Measurements from ENCODE around the gene RCSD1. TPM values are rescaled to one million over a fixed set of nuclear protein-coding genes. Genes with fewer than 3 reads are reported as not detected.

RCSD1 gene
- total RNA-seq, 1 experiment from 2014 or later, result 0.16 TPM

GRCh38 chr1:167675440-167675839 lies 45.4 kb downstream of the RCSD1 start:
- Mint-ChIP-seq H3K4me1 (ENCODE audit: insufficient read depth, unreplicated experiment) (peaks cover 21% of the 10 kb centered on the region), H3K36me3 (ENCODE audit: insufficient read depth, unreplicated experiment) (peaks cover 6% of the 10 kb centered on the region), H3K9me3 (ENCODE audit: unreplicated experiment) (no peaks in the 10 kb centered on the region), H3K4me3 (ENCODE audit: unreplicated experiment) (no peak overlapping the region), H3K27me3 (ENCODE audit: insufficient read depth, unreplicated experiment) (no peaks in the 10 kb centered on the region), H3K27ac (ENCODE audit: low read depth, unreplicated experiment) (no peak overlapping the region)
- TF ChIP-seq CTCF (IDR thresholded peaks at IDR 0.05; ENCODE audit: unreplicated experiment), result no peak
- no TSS peak for BruUV-seq (replicated peaks)
- intact Hi-C loops (cut with micrococcal nuclease), result no loop called here
- CTCF ChIA-PET, result interaction anchor here (0.6 to 3.9 kb wide), 11 partner anchors 12 to 142 kb away, joined by 3 to 45 read pairs (median 4); no protein-coding TSS in a partner anchor
- no peak for DNase-seq (ENCODE audit: unreplicated experiment)
- POLR2A ChIA-PET, result interaction anchor here (0.9 to 5.7 kb wide), 3 partner anchors 9 to 75 kb away, joined by 3 to 52 read pairs (median 6); no protein-coding TSS in a partner anchor

- peaks cover 6% of the 10 kb centered on the region for H3K36me3 Mint-ChIP-seq (ENCODE audit: insufficient read depth, unreplicated experiment)
- H3K27me3 Mint-ChIP-seq (ENCODE audit: insufficient read depth, unreplicated experiment), result no peaks in the 10 kb centered on the region
- peaks cover 12% of the 10 kb centered on the region for H3K4me1 Mint-ChIP-seq (ENCODE audit: insufficient read depth, unreplicated experiment)
- no peak for TF ChIP-seq CTCF (IDR thresholded peaks at IDR 0.05; ENCODE audit: unreplicated experiment)
- no TSS peak for BruUV-seq (replicated peaks)
- no peak overlapping the region for H3K4me3 Mint-ChIP-seq (ENCODE audit: unreplicated experiment)
- intact Hi-C loops (cut with micrococcal nuclease), result no loop called here
- ChIA-PET CTCF (interaction anchor here (0.5 to 3.9 kb wide), 8 partner anchors 11 to 127 kb away, joined by 3 to 45 read pairs (median 4); no protein-coding TSS in a partner anchor), POLR2A (interaction anchor here (0.8 to 5.7 kb wide), 4 partner anchors 10 to 123 kb away, joined by 3 to 52 read pairs (median 5); partner anchors contain the start of gene CREG1)
- no peak overlapping the region for H3K27ac Mint-ChIP-seq (ENCODE audit: low read depth, unreplicated experiment)
- DNase-seq (ENCODE audit: unreplicated experiment), result no peak
- no peaks in the 10 kb centered on the region for H3K9me3 Mint-ChIP-seq (ENCODE audit: unreplicated experiment)
Observed at GRCh38 chr1:167676205-167676915, 46.3 kb downstream of the RCSD1 start.

GRCh38 chr1:167676916-167677848 lies 47.1 kb downstream of the RCSD1 start:
- Mint-ChIP-seq H3K9me3 (ENCODE audit: unreplicated experiment) (no peaks in the 10 kb centered on the region), H3K36me3 (ENCODE audit: insufficient read depth, unreplicated experiment) (peaks cover 6% of the 10 kb centered on the region), H3K27me3 (ENCODE audit: insufficient read depth, unreplicated experiment) (no peaks in the 10 kb centered on the region), H3K4me1 (ENCODE audit: insufficient read depth, unreplicated experiment) (peaks cover 3% of the 10 kb centered on the region), H3K27ac (ENCODE audit: low read depth, unreplicated experiment) (no peak overlapping the region), H3K4me3 (ENCODE audit: unreplicated experiment) (no peak overlapping the region)
- CTCF ChIA-PET, result interaction anchor here (1.0 to 3.9 kb wide), 5 partner anchors 10 to 136 kb away, joined by 5 to 45 read pairs (median 8); no protein-coding TSS in a partner anchor
- POLR2A ChIA-PET, result interaction anchor here (0.8 to 1.5 kb wide), 2 partner anchors 17 to 123 kb away, joined by 3 to 4 read pairs; partner anchors contain the start of gene CREG1
- TF ChIP-seq CTCF (IDR thresholded peaks at IDR 0.05; ENCODE audit: unreplicated experiment), result no peak
- DNase-seq (ENCODE audit: unreplicated experiment), result no peak
- no TSS peak for BruUV-seq (replicated peaks)
- intact Hi-C loops (cut with micrococcal nuclease), result no loop called here

Data from MCF 10A (cell line).